HG03442 (cell line): ENCODE measurements around the gene UPK1B.
"Not testable (repeated sequence)": the region's sequence is repeated elsewhere in the genome, so short reads cannot be mapped to it uniquely, and the experiment has no call there.

ENCODE experiments used
- ATAC-seq: cut with Tn5 transposase; IDR thresholded peaks from one replicate; pipeline ENCODE4 v1.9.1; 2021; ENCODE audit warnings: mild to moderate bottlenecking, moderate library complexity; ENCODE audit not compliant: unreplicated experiment

The UPK1B gene

GRCh38 chr3:119173325-119173724 lies at the start of gene UPK1B:
TSS of gene UPK1B (plus strand) at chr3:119173598. CDS start at chr3:119186742, 13,144 bp downstream.
- ATAC-seq: no peak

- no peak for ATAC-seq
Measured at GRCh38 chr3:119125342-119125741, 48.1 kb upstream of the UPK1B start.

- no peak for ATAC-seq
Measured at GRCh38 chr3:119125742-119126504, 47.5 kb upstream of the UPK1B start.

- not testable (repeated sequence) for ATAC-seq
Measured at GRCh38 chr3:119130291-119130690, 43.1 kb upstream of the UPK1B start.

- not testable (repeated sequence) for ATAC-seq
Measured at GRCh38 chr3:119132291-119132690, 41.1 kb upstream of the UPK1B start.

- ATAC-seq: not testable (repeated sequence)
Measured at GRCh38 chr3:119139360-119139759, 34.0 kb upstream of the UPK1B start.

- ATAC-seq: no peak
Measured at GRCh38 chr3:119140466-119140865, 32.9 kb upstream of the UPK1B start.

GRCh38 chr3:119145128-119145499 lies 28.3 kb upstream of the UPK1B start:
- no peak for ATAC-seq

GRCh38 chr3:119145500-119146167 lies 27.8 kb upstream of the UPK1B start, which contains the start of gene TEX55:
TSS of gene TEX55 (plus strand) at chr3:119146165. CDS start at chr3:119146190, 25 bp downstream.
- ATAC-seq: peak; percentile 70

- ATAC-seq: no peak
Measured at GRCh38 chr3:119146578-119147375, 26.6 kb upstream of the UPK1B start.

- no peak for ATAC-seq
Measured at GRCh38 chr3:119147494-119147893, 25.9 kb upstream of the UPK1B start.

- no peak for ATAC-seq
Measured at GRCh38 chr3:119148493-119149180, 24.8 kb upstream of the UPK1B start.

- no peak for ATAC-seq
Measured at GRCh38 chr3:119149484-119149883, 23.9 kb upstream of the UPK1B start.

GRCh38 chr3:119156868-119157267 lies 16.5 kb upstream of the UPK1B start:
- no peak for ATAC-seq

- ATAC-seq: no peak
Measured at GRCh38 chr3:119157971-119158370, 15.4 kb upstream of the UPK1B start.

- ATAC-seq: no peak
Measured at GRCh38 chr3:119160361-119160760, 13.0 kb upstream of the UPK1B start.

- no peak for ATAC-seq
Measured at GRCh38 chr3:119160815-119161214, 12.6 kb upstream of the UPK1B start.

- no peak for ATAC-seq
Measured at GRCh38 chr3:119161240-119161639, 12.2 kb upstream of the UPK1B start.

- ATAC-seq: not testable (repeated sequence)
Measured at GRCh38 chr3:119164745-119165144, 8.7 kb upstream of the UPK1B start.

GRCh38 chr3:119170821-119171220 lies 2.6 kb upstream of the UPK1B start:
- no peak for ATAC-seq
